Activated CD4-positive, alpha-beta memory T cell treated with anti-CD3 and anti-CD28 coated beads for 36 hours (primary cell): ENCODE results near the gene NAALADL2. TPM values are rescaled to one million over a fixed set of nuclear protein-coding genes. Genes with fewer than 3 reads are reported as not detected.

Source experiments
- CTCF ChIA-PET: fragments of 350-600 bp; sonication (Branson Sonifier 250); formaldehyde crosslinking; loops from one replicate; lab custom pipeline; 2021; ENCODE audit warnings: antibody characterized with exemption, inconsistent platforms; lab: Charles Lee
- POLR2A ChIA-PET: fragments of 350-600 bp; sonication (Branson Sonifier 250); formaldehyde crosslinking; loops from one replicate; lab custom pipeline; 2021; ENCODE audit warnings: antibody characterized with exemption; lab: Charles Lee
- DNase-seq: peaks from one replicate; pipeline ENCODE4 v3.0.0-alpha.2; 2020
- H3K27ac Mint-ChIP-seq: one replicate; pipeline ENCODE4 v1.8.0; 2021; ENCODE audit warnings: mixed read lengths
- H3K27me3 Mint-ChIP-seq: one replicate; pipeline ENCODE4 v1.8.0; 2021; ENCODE audit warnings: mixed read lengths
- H3K36me3 Mint-ChIP-seq: one replicate; pipeline ENCODE4 v1.8.0; 2021; ENCODE audit warnings: mixed read lengths
- H3K4me1 Mint-ChIP-seq: one replicate; pipeline ENCODE4 v1.8.0; 2021; ENCODE audit warnings: low read depth, mixed read lengths
- H3K4me3 Mint-ChIP-seq: one replicate; pipeline ENCODE4 v1.8.0; 2021; ENCODE audit warnings: mild to moderate bottlenecking, mixed read lengths
- H3K9me3 Mint-ChIP-seq: one replicate; pipeline ENCODE4 v1.8.0; 2021; ENCODE audit warnings: mixed read lengths
- intact Hi-C: fragments of 100-400 bp; cut with micrococcal nuclease; formaldehyde crosslinking; loops from one replicate; pipeline ENCODE4 v1.15.1; 2023
- total RNA-seq, 2 experiments: library from RNA; stranded (reverse); gene quantifications; one replicate each; pipeline ENCODE4 v1.2.3, GENCODE V29; 2021

Gene NAALADL2
- total RNA-seq, 2 experiments from 2014 or later, result not detected

DNA sequence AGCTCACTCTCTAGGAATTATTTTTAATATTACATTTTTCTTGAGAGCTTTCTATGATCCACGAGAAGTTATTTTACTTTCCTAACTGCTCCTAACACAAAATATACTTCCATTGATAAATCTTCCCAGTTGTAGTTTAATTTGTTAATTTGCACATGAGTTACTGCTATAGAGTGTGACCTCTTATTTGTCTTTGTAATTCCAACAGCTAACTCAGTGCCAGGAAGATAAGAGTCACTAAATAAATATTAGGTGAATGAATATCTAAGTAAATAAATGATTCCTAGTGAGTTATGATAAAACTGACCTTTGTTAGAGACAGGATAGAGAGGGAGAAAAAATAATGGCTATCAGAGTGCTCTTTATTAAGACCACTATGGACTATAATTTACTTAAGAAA, 319.9 kb downstream of the NAALADL2 start:
- H3K9me3 Mint-ChIP-seq, result peaks cover 9% of the 10 kb centered on the region
- POLR2A ChIA-PET, result no interaction called here
- H3K27ac Mint-ChIP-seq, result no peak overlapping the region
- H3K36me3 Mint-ChIP-seq, result no peaks in the 10 kb centered on the region
- CTCF ChIA-PET, result no interaction called here
- no peak overlapping the region for H3K4me3 Mint-ChIP-seq
- no peaks in the 10 kb centered on the region for H3K27me3 Mint-ChIP-seq
- intact Hi-C loops, result no loop called here
- no peak for DNase-seq
- H3K4me1 Mint-ChIP-seq, result no peaks in the 10 kb centered on the region

DNA sequence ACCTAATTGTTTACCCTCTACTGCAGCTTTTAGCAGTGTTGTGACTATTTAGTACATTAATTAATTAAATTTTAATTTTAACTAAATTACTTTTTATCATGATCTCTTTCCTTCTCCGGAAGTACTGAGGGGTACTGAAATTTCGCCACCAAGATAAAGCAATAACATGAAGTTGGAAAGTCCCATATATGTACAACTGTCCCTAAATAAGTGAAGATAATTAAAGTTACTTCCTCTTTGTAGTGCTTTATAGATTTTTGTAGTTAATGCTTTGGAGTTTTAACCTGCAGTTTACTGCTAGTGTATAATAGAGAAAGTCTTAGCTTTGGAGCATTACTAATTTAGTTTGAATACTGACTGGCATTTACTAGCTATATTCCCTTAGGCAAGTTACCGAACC, 325.3 kb downstream of the NAALADL2 start:
- no peaks in the 10 kb centered on the region for H3K36me3 Mint-ChIP-seq
- H3K9me3 Mint-ChIP-seq, result peaks cover 26% of the 10 kb centered on the region
- no peak overlapping the region for H3K4me3 Mint-ChIP-seq
- H3K27me3 Mint-ChIP-seq, result no peaks in the 10 kb centered on the region
- POLR2A ChIA-PET, result no interaction called here
- no peak overlapping the region for H3K27ac Mint-ChIP-seq
- CTCF ChIA-PET, result no interaction called here
- H3K4me1 Mint-ChIP-seq, result no peaks in the 10 kb centered on the region
- DNase-seq, result no peak
- intact Hi-C loops, result no loop called here

DNA sequence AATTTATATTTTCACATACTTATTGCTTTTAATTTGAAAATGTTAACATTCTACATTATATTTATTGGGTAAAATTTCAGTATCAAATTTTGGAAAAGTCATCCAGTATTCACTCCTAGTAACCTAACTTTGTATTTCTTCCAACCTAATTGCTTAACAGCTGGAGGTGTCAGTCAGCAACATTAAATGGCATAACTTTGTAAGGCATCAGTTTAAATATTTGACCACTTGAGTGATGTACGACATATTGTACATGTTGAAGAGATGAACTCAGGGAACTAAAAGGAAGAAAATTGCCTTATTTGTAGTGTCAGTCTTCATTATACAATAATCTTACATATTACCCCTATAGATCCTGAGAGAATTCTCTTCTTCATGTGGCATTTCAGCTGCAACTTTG, 326.8 kb downstream of the NAALADL2 start:
- intact Hi-C loops, result no loop called here
- Mint-ChIP-seq H3K9me3 (peaks cover 30% of the 10 kb centered on the region), H3K27me3 (no peaks in the 10 kb centered on the region), H3K4me1 (no peaks in the 10 kb centered on the region), H3K4me3 (no peak overlapping the region), H3K27ac (no peak overlapping the region), H3K36me3 (no peaks in the 10 kb centered on the region)
- ChIA-PET CTCF (no interaction called here), POLR2A (no interaction called here)
- no peak for DNase-seq

DNA sequence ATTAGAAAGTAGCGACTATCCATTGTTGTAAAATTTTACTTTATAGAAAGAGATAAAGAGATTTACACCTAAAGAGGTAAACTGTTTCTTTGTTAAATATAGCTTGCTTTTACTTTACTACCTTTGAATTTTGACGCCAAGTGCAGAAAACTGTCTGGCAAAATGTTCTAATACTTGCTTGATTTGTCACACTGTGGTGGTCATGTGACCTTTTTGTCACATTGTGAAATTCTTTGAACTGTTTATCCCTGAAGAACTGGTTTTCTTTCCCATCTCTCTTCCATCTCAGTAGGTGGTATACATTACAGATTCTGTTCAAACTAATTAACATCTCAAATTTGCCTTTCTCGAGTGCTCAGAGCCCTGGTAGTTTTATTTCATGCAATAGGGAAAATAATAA, 327.4 kb downstream of the NAALADL2 start:
- ChIA-PET CTCF (no interaction called here), POLR2A (no interaction called here)
- H3K4me3 Mint-ChIP-seq, result no peak overlapping the region
- H3K27me3 Mint-ChIP-seq, result no peaks in the 10 kb centered on the region
- no peak for DNase-seq
- H3K36me3 Mint-ChIP-seq, result no peaks in the 10 kb centered on the region
- H3K4me1 Mint-ChIP-seq, result no peaks in the 10 kb centered on the region
- peaks cover 30% of the 10 kb centered on the region for H3K9me3 Mint-ChIP-seq
- H3K27ac Mint-ChIP-seq, result no peak overlapping the region
- intact Hi-C loops, result no loop called here

DNA sequence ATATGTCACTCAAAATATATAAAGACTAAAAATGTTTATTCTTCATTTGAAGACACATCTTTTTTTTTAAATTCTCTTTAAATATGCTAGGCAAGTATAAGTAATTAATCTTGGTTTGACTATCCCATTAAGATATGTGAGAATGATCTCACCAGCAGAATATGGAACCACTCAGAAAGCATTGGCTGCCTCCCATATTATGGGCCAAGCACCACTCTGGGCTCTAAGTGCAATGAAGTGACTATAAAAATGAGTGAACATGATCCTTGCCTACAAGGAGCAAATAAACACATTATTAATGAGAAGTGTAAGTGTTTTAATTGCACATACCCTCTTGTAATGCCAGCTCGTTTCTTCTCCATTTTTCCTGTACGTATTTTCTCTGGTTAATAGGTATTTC, 328.5 kb downstream of the NAALADL2 start:
- ChIA-PET CTCF (no interaction called here), POLR2A (no interaction called here)
- Mint-ChIP-seq H3K9me3 (peaks cover 27% of the 10 kb centered on the region), H3K27ac (no peak overlapping the region), H3K27me3 (no peaks in the 10 kb centered on the region), H3K36me3 (no peaks in the 10 kb centered on the region), H3K4me1 (no peaks in the 10 kb centered on the region), H3K4me3 (no peak overlapping the region)
- no peak for DNase-seq
- intact Hi-C loops, result no loop called here

DNA sequence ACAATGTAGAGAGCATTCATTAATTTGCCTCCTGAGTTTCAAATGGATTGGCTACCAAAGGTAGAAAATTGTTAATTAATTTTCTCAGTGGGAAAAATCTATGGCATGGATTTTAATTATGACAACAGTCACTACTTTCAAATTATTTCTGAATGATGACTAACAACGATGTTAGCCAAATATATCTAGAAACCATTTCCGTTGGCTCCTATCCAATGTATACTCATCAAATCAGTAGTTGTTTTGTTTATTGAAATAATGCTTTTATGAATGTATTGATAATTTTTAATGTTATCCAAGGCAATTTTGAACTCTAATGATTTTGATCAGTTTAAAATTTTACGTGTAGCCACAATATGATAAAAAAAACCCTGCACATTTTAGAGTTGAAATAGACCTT, 333.4 kb downstream of the NAALADL2 start:
- Mint-ChIP-seq H3K4me1 (no peaks in the 10 kb centered on the region), H3K36me3 (no peaks in the 10 kb centered on the region), H3K9me3 (peaks cover 16% of the 10 kb centered on the region), H3K27ac (no peak overlapping the region), H3K27me3 (no peaks in the 10 kb centered on the region), H3K4me3 (no peak overlapping the region)
- ChIA-PET CTCF (no interaction called here), POLR2A (no interaction called here)
- no peak for DNase-seq
- intact Hi-C loops, result no loop called here

DNA sequence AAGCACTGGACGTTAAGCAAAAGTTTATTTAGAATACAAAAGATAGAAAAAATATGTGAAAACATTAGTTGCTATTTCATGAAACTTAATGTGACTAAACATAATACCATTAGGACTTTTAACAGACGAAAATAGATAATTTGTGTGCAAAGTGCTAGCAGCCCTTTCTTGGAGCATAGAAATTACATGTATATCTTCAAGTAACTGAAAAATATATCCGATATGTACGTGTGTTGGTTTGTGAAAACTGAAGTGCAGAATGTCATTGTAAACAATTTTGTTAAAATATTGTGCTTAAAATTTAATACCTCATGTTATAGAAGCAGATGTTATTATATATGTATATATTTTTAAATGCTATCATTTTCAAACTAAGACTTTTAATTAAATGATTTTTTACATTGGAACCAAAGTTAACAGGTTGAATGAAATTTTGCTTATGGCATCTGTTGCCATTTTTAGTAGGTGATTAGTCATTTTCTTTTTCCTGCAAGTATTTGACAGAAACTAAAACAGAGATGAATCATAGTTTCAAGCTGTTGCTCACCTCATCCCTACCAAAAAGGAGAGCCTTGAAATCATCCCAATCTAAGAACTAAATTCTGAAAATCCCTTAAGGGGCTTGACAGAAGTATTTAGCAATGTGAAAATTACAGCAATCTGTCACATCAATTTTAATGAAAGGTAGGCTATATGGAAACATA, 334.8 kb downstream of the NAALADL2 start:
- POLR2A ChIA-PET, result no interaction called here
- H3K27me3 Mint-ChIP-seq, result no peaks in the 10 kb centered on the region
- no peak overlapping the region for H3K4me3 Mint-ChIP-seq
- no peak overlapping the region for H3K27ac Mint-ChIP-seq
- H3K9me3 Mint-ChIP-seq, result peaks cover 6% of the 10 kb centered on the region
- intact Hi-C loops, result no loop called here
- no peak for DNase-seq
- CTCF ChIA-PET, result no interaction called here
- H3K36me3 Mint-ChIP-seq, result no peaks in the 10 kb centered on the region
- no peaks in the 10 kb centered on the region for H3K4me1 Mint-ChIP-seq

DNA sequence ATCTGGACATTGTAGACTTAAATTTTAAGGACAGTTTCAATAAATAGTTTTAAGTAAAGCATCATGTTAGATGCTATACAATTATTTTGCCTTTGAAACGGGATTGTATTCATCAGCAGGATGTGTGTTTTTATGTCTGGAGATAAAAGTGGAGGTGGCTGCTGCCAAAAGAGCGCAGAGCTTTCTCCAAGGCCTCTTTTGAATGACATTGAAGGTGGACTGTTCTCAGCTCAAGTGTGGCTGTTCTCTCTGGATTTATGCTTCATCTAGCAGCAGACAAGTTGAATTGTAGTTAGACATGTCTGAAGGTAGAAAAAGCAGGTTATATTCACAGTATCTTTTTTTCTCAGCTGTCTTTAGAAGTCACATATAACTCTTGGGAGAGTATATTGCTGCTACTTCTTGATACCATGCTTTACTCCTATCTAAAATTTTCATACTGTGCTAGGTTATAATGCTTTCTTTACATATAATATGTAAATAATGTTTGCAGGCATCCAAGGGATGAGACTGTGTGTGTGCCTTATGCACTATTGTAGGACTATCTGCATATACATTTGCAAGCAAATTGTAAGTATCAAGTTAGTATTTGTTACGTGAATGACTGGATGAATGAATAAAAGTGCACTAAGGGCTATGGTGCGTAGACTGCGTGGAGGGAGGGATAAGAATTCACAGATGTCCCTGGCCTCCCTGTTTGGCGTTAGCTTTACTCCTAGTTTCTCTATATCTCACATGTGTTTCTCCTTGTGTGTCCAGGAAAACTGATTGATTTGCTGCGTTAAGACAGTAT, 340.1 kb downstream of the NAALADL2 start:
- ChIA-PET CTCF (no interaction called here), POLR2A (no interaction called here)
- no peak overlapping the region for H3K4me3 Mint-ChIP-seq

DNA sequence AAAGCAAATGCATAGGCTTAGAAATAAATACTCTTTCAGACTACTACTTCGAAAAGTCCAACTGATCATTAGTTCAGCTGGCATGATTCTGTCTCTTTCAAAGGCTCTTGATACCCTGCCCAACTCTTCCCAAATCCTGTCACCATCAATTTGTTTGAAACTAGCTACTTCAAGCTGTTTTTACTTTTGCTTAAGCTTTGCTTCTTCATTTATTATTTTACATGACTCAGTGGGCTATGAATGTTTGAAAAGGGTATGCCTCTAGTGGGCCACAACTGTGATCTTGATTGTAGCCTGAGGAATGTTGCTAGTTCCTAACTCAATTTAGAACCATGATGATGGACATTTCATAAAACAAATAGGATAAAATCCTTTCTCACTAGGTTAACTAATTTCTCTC, 340.8 kb downstream of the NAALADL2 start:
- Mint-ChIP-seq H3K27ac (no peak overlapping the region), H3K27me3 (no peaks in the 10 kb centered on the region), H3K4me3 (no peak overlapping the region), H3K9me3 (peaks cover 17% of the 10 kb centered on the region), H3K36me3 (no peaks in the 10 kb centered on the region), H3K4me1 (no peaks in the 10 kb centered on the region)
- POLR2A ChIA-PET, result no interaction called here
- CTCF ChIA-PET, result no interaction called here
- intact Hi-C loops, result no loop called here
- no peak for DNase-seq

More for the DNA sequence above, 340.1 kb downstream of the NAALADL2 start:
- no peak overlapping the region for H3K27ac Mint-ChIP-seq
- H3K9me3 Mint-ChIP-seq, result peaks cover 15% of the 10 kb centered on the region
- no peaks in the 10 kb centered on the region for H3K4me1 Mint-ChIP-seq
- H3K27me3 Mint-ChIP-seq, result no peaks in the 10 kb centered on the region
- no peaks in the 10 kb centered on the region for H3K36me3 Mint-ChIP-seq
- DNase-seq, result no peak
- intact Hi-C loops, result no loop called here

DNA sequence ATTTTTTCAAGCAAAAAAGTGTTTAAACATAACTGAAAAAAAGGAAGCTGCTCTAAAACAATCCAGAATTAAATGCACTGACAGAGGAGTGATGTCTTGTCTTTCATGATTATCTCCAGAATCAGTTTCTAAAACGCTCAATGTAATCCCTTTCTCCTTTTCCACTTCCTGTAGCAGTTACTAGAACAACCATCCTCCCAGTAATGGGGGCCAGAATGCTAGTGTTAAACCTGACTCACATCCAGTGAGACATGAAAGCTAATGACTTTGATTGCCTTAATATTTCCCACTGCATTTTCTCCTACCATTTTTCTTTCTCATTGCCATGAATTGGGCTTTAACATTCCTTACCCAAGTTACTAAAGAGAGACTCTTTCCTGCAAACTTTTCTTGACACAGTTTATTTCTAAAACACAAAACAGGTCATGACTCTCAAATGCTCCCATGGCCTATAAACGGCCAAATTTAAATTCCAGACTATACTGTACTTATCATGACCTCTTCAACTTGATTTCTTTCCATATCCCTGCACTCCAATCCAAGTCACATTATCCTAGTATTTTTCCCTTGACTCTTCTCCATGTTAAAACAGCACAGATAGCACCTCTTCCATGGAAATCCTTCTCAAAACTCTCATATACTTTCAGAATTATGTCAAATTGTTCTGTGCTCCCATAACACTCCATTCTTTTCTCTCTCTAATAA, 341.4 kb downstream of the NAALADL2 start:
- no peak overlapping the region for H3K4me3 Mint-ChIP-seq

DNA sequence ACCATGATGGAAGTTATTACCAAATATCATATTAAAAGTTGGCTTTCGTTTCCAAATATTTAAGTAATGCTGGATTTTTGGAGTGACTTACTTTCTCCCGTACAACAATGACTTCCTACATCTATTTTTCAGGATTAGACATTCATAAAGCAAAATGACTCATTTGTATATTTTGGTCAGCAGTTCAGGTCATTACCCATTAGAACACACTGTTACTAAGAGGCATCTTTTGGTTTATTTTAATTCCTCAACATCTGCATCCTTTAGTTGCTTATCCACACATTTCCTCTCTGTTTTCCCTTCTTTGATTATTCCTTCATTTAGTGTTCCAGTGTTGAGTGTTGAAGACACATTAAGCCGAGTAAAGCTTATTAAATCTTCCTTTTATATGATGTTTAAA, 348.2 kb downstream of the NAALADL2 start:
- Mint-ChIP-seq H3K27me3 (no peaks in the 10 kb centered on the region), H3K4me1 (no peaks in the 10 kb centered on the region), H3K27ac (no peak overlapping the region), H3K9me3 (peaks cover 20% of the 10 kb centered on the region), H3K4me3 (no peak overlapping the region), H3K36me3 (no peaks in the 10 kb centered on the region)
- intact Hi-C loops, result no loop called here
- no peak for DNase-seq
- ChIA-PET CTCF (no interaction called here), POLR2A (no interaction called here)

More for the DNA sequence above, 341.4 kb downstream of the NAALADL2 start:
- POLR2A ChIA-PET, result no interaction called here
- CTCF ChIA-PET, result no interaction called here
- no peaks in the 10 kb centered on the region for H3K4me1 Mint-ChIP-seq
- peaks cover 20% of the 10 kb centered on the region for H3K9me3 Mint-ChIP-seq
- H3K27ac Mint-ChIP-seq, result no peak overlapping the region
- H3K36me3 Mint-ChIP-seq, result no peaks in the 10 kb centered on the region
- H3K27me3 Mint-ChIP-seq, result no peaks in the 10 kb centered on the region
- intact Hi-C loops, result no loop called here
- no peak for DNase-seq

DNA sequence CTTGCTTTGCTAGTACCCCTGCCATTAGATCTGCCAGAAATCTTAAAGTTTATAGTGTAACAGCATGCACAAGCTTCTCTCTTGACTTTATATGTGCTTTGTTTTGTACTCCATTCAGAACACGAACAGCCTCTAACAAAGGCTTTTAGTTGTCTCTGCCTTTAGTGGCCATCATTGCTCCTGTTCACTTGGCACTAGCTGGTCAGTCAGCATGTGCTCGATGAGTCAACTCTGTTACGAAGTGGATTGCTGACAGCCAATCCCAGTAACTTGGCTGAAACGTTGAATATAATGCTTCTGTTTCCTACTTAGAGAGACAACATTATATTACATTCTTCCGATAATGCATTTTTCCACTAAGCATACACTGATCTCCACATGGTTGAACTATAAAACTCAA, 349.2 kb downstream of the NAALADL2 start:
- CTCF ChIA-PET, result no interaction called here
- POLR2A ChIA-PET, result no interaction called here
- no peaks in the 10 kb centered on the region for H3K4me1 Mint-ChIP-seq
- no peak overlapping the region for H3K4me3 Mint-ChIP-seq
- H3K27me3 Mint-ChIP-seq, result no peaks in the 10 kb centered on the region
- H3K36me3 Mint-ChIP-seq, result no peaks in the 10 kb centered on the region
- DNase-seq, result no peak
- no peak overlapping the region for H3K27ac Mint-ChIP-seq
- intact Hi-C loops, result no loop called here
- H3K9me3 Mint-ChIP-seq, result peaks cover 21% of the 10 kb centered on the region
